GM19351 (cell line): Measurements from ENCODE around the gene STK35.
"Not testable (repeated sequence)": the region's sequence is repeated elsewhere in the genome, so short reads cannot be mapped to it uniquely, and the experiment has no call there.

Experiments
- ATAC-seq: cut with Tn5 transposase; IDR thresholded peaks from one replicate; pipeline ENCODE4 v1.9.1; 2021; ENCODE audit warnings: mild to moderate bottlenecking, moderate library complexity; ENCODE audit not compliant: unreplicated experiment

STK35 gene

GRCh38 chr20:2179949-2180348 is 78.3 kb downstream of the STK35 start:
- ATAC-seq: no peak

DNA sequence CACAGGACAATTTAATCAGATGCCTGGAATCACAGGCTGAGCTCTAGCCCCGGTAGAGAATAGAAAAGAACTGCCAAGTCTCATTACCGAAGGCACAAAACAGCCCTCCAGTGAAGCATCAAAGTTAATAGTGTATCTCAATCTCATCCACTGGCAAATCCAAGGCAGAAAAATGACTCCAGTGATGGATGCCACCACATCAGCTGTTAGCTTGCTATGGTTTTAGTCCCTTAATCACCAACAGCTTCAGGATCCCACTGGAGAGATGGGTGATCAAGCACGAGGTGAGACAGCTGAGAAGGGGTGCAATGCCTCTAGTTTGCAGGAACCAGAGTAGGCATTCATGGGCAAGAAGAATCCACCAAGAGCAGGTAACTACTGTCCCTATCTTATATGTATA is 81.8 kb downstream of the STK35 start:
- no peak for ATAC-seq

DNA sequence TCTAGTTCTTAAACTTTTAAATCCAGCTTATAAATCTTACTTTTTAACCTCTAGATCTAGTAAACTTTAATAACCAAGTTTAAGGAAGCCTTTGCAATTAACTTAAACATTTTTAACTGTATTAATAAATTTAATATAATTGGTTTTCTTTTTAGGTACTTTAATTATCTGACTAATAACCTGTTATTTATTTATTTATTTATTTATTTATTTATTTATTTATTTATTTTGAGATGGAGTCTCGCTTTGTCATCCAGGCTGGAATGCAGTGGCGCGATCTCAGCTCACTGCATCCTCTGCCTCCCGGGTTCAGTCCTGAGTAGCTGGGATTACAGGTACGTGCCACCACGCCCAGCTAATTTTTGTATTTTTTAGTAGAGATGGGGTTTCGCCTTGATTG is 83.3 kb downstream of the STK35 start:
- ATAC-seq: not testable (repeated sequence)

DNA sequence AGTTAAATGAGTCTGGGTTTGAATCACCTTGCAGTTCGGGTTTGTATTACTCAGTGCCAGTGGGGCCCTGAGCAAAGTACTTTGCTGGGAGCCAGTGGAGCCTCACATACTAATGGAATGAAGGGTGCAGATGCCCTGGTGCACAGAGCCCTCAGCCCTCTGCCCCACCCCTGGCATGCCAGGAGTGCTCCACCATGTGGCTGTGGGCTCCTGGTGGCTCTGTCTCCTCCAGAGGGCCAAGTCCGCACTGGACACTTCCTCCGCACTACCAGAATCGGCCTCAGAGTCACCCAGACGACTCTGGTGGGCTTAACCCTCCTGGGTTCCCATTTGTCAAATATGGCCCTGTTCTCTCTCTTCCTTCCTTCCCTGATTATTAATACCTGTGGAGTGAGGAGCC is 94.0 kb downstream of the STK35 start:
- no peak for ATAC-seq

- no peak for ATAC-seq
Observed at GRCh38 chr20:2197166-2197565, 95.5 kb downstream of the STK35 start.
